ENCODE data around the gene FAM229B.

The FAM229B gene

DNA sequence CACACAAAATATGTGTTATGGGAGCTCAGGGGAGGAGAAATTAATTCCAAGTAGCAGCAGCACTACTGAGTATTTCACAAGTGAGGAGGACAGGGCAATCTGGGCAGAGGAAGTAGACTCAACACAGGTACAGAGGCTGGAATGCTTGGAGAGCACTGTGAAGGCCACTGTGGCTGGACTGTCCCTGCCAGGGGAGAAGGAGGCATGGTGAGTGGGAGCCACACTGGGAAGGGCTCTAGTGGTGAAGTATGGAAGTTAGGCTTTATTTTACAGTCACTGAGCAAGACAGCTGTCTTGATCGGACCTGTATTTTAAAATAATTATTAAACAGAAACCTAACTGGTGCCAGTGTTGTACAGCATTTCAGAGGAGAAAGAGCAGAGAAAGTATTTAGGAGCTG, 28.8 kb downstream of the FAM229B start:
- no peak overlapping the region for H3K4me3 ChIP-seq (ENCODE audit: low read depth, low read length)
- TF ChIP-seq CTCF (IDR thresholded peaks at IDR 0.05; ENCODE audit: borderline replicate concordance, insufficient read depth, low read depth, low read length), result no peak

GRCh38 chr6:112117554-112117953, 30.2 kb downstream of the FAM229B start:
- H3K4me3 ChIP-seq (ENCODE audit: low read depth, low read length), result no peak overlapping the region
- no peak for TF ChIP-seq CTCF (IDR thresholded peaks at IDR 0.05; ENCODE audit: borderline replicate concordance, insufficient read depth, low read depth, low read length)

- no peak for TF ChIP-seq CTCF (IDR thresholded peaks at IDR 0.05; ENCODE audit: borderline replicate concordance, insufficient read depth, low read depth, low read length)
- no peak overlapping the region for H3K4me3 ChIP-seq (ENCODE audit: low read depth, low read length)
These were observed 30.6 kb downstream of the FAM229B start for GRCh38 chr6:112118034-112118433.

- no peak for TF ChIP-seq CTCF (IDR thresholded peaks at IDR 0.05; ENCODE audit: borderline replicate concordance, insufficient read depth, low read depth, low read length)
- H3K4me3 ChIP-seq (ENCODE audit: low read depth, low read length), result no peak overlapping the region
These were observed 35.4 kb downstream of the FAM229B start for GRCh38 chr6:112122756-112123155.

- no peak for TF ChIP-seq CTCF (IDR thresholded peaks at IDR 0.05; ENCODE audit: borderline replicate concordance, insufficient read depth, low read depth, low read length)
- no peak overlapping the region for H3K4me3 ChIP-seq (ENCODE audit: low read depth, low read length)
These were observed 36.6 kb downstream of the FAM229B start for GRCh38 chr6:112123982-112124381.

DNA sequence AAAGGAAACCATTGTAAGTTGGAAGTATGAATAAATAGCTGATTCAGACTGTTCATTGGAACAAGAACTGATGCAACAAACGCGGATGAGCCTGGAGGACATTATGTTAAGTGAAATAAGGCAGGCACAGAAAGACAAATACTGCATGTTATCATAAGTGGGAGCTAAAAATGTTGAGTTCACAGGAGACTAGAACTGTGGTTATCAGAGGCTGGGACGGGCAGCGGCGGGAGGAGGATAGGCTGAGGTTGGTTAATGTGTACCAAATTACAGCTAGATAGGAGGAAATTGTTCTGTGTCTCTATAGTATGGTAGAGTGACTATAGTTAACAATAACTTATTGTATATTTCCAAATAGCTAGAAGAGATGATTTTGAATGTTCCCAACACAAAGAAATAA, 40.8 kb downstream of the FAM229B start:
- TF ChIP-seq CTCF (IDR thresholded peaks at IDR 0.05; ENCODE audit: borderline replicate concordance, insufficient read depth, low read depth, low read length), result no peak

GRCh38 chr6:112130878-112131277, 43.5 kb downstream of the FAM229B start:
- TF ChIP-seq CTCF (IDR thresholded peaks at IDR 0.05; ENCODE audit: borderline replicate concordance, insufficient read depth, low read depth, low read length), result no peak
- no peak overlapping the region for H3K4me3 ChIP-seq (ENCODE audit: low read depth, low read length)

More for the DNA sequence above, 40.8 kb downstream of the FAM229B start:
- H3K4me3 ChIP-seq (ENCODE audit: low read depth, low read length), result no peak overlapping the region

Measured in GM12875 (cell line).